HCT116 (cell line): ENCODE results near the gene BMERB1.

Source experiments
- CEBPB ChIP-seq: IDR thresholded peaks from 2 replicates; pipeline ENCODE4 v1.6.1; 2012; ENCODE audit warnings: low read depth
- EZH2 ChIP-seq: fragments of 200-600 bp; sonication (generic); IDR thresholded peaks from 2 replicates; pipeline ENCODE4 v1.6.1; 2017; ENCODE audit warnings: antibody characterized with exemption, mixed run types
- EZH2phosphoT487 ChIP-seq: fragments of 200-600 bp; IDR thresholded peaks from 2 replicates; pipeline ENCODE4 v1.6.1; 2018; ENCODE audit warnings: antibody characterized with exemption, borderline replicate concordance
- JUND ChIP-seq: IDR thresholded peaks from 2 replicates; pipeline ENCODE4 v1.6.1; 2012
- POLR2A ChIP-seq: IDR thresholded peaks from 2 replicates; pipeline ENCODE4 v1.7.0; 2011; ENCODE audit warnings: borderline replicate concordance; ENCODE audit not compliant: insufficient read depth, insufficient read length; ENCODE audit errors: extremely low read depth
- POLR2AphosphoS5 ChIP-seq: IDR thresholded peaks from 2 replicates; pipeline ENCODE4 v1.6.1; 2011; ENCODE audit warnings: mild to moderate bottlenecking, low read depth, low read length, moderate library complexity
- REST ChIP-seq: IDR thresholded peaks from 2 replicates; pipeline ENCODE4 v1.6.1; 2012; ENCODE audit warnings: low read depth
- SIN3A ChIP-seq: IDR thresholded peaks from 2 replicates; pipeline ENCODE4 v1.6.1; 2012; ENCODE audit warnings: low read depth
- TF ChIP-seq, protein P1 (sequence below), 3 experiments: fragments of 200-600 bp in 1 of 3; sonication (generic) in 1 of 3; IDR thresholded peaks in 2 of 3; conservative IDR thresholded peaks in 1 of 3; 2 replicates each; pipeline ENCODE4 v1.5.1; 2012 to 2017; ENCODE audit warnings: low read depth in 2 of 3, low read length in 2 of 3, antibody characterized with exemption in 1 of 3, borderline replicate concordance in 1 of 3, control low read depth in 1 of 3, mild to moderate bottlenecking in 1 of 3, mixed read lengths in 1 of 3, mixed run types in 1 of 3, moderate library complexity in 1 of 3; ENCODE audit not compliant: insufficient read depth in 1 of 3

- TF ChIP-seq CEBPB (no peak), POLR2AphosphoS5 (no peak), EZH2phosphoT487 (no peak), POLR2A (no peak), SIN3A (no peak), EZH2 (no peak), JUND (no peak), REST (no peak)
- TF ChIP-seq, protein P1, sequence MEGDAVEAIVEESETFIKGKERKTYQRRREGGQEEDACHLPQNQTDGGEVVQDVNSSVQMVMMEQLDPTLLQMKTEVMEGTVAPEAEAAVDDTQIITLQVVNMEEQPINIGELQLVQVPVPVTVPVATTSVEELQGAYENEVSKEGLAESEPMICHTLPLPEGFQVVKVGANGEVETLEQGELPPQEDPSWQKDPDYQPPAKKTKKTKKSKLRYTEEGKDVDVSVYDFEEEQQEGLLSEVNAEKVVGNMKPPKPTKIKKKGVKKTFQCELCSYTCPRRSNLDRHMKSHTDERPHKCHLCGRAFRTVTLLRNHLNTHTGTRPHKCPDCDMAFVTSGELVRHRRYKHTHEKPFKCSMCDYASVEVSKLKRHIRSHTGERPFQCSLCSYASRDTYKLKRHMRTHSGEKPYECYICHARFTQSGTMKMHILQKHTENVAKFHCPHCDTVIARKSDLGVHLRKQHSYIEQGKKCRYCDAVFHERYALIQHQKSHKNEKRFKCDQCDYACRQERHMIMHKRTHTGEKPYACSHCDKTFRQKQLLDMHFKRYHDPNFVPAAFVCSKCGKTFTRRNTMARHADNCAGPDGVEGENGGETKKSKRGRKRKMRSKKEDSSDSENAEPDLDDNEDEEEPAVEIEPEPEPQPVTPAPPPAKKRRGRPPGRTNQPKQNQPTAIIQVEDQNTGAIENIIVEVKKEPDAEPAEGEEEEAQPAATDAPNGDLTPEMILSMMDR (IDR thresholded peaks at IDR 0.05 in 2 of 3, conservative IDR thresholded peaks at IDR 0.05 in 1 of 3; ENCODE audit: borderline replicate concordance in 1 of 3, insufficient read depth in 1 of 3, low read depth in 2 of 3, low read length in 2 of 3), result no peak
Measured at GRCh38 chr16:15574614-15574948, 140.2 kb downstream of the BMERB1 start.
